Stimulated activated CD8-positive, alpha-beta memory T cell treated with anti-CD3 and anti-CD28 coated beads, Interleukin-12 subunit alpha, Interleukin-12 subunit beta, amount 100 ng/mL, for 24 hours (primary cell): ENCODE data around the gene KBTBD4.
"Not testable (repeated sequence)": the region's sequence is repeated elsewhere in the genome, so short reads cannot be mapped to it uniquely, and the experiment has no call there.

Experiments
- DNase-seq: peaks from one replicate; pipeline ENCODE4 v3.0.0-alpha.2; 2020; ENCODE audit errors: extremely low read depth

Gene KBTBD4

DNA sequence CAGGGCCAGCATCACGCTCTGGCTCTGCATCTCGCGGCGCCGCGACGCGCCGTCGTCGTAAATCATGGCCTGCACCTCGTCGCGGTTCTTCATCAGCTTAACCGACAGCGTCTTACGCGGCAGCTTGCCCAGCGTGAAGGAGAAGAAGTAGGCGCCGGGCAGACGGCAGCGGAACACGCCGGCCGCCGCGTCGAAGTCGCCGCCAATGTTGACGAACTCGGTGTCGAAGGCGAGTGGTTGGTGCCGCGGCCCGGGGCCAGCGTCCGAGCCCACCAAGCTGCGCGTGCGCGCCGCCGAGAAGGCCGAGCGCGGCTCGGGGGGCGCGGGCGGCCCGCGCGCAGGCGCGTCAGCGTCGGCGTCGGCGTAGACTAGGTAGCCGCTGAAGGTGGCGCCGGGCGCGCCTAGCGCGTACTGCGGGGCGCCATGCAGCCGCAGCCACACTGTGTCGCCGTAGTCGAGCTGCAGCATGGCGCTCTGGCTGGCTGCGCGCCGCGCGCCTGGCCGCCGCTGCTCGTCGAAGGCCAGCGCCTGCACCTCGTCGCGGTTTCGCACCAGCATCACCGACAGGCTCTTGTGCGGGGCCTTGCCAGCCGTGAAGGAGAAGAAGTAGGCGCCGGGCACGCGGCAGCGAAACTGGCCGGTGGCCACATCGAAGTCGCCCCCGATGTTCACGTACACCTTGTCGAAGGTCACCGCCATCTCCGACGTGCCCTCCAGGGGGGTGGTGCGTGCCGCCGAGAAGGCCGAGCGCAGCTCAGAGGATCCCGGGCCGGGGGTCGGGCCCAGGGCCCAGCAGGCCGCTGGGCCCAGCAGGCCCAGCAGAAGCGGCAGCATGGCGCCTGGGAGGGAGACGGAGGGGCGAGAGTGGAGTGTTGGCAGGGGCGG is 11.4 kb upstream of the KBTBD4 start:
- no peak for DNase-seq

GRCh38 chr11:47589584-47589976 is 10.8 kb upstream of the KBTBD4 start:
- no peak for DNase-seq

- DNase-seq: no peak
These were observed 10.3 kb upstream of the KBTBD4 start for GRCh38 chr11:47589118-47589517.

GRCh38 chr11:47587723-47588326 is 9.1 kb upstream of the KBTBD4 start:
- DNase-seq: no peak

GRCh38 chr11:47587039-47587716 is 8.4 kb upstream of the KBTBD4 start:
- no peak for DNase-seq

DNA sequence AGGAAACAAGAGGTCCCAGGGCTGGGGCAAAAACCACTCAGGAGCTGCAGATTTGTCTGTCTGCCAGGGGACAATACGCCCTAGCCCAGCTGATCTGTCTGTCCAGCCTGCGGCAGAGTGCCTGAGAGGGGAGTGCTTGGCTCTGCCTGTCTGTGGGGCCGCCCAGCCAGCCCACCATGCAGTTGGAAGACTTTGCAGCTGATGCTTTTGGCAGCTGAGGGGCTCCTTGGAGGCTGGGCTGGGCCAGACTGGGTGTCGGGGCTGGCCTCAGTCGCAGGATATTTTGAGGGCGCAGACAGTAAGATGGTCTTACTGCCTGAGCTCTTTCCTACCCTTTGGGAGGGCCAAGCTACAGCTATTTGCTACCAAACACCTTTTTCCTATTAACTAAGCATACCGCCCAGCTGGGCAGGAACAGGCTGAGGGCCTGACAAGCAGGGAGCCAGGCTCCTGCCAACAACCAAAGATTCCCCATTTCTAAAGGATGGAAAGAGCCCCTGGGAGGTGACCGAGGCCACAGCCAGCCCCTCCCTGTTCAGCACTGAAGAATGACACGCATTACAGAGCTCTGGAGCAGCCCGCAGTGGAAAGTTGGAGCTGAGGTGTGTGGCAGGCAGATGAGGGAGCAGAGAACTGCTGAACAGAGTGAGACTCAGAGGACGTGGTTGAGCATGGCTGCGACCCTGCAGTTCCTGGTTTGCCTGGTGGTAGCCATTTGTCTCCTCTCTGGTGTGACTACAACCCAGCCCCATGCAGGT is 7.5 kb upstream of the KBTBD4 start, which contains the start of gene FAM180B:
Gene FAM180B (plus strand): TSS at position 581 of the 758 bp plus-strand sequence. CDS start 91 bp downstream, at position 672.
- no peak for DNase-seq

DNA sequence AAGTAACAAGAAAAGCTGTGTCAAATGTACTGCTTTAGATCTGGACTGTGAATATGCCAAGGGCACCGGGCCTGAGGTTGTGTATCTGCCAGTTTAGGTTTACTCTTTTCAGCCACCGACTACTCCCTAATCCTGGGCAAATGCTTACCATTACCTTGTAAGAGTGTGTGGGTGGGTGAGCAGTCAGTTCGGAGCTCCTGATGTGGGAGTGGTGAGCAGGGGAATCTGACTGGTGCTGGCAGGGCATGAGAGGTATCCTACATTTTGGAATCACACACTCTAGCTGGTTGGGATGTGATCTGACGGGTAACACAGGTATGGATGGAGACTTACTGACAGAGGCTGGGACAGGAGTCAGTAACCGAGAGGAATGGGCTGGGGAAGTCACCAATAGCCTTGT is 5.1 kb upstream of the KBTBD4 start:
- DNase-seq: no peak

- no peak for DNase-seq
These were observed 1.2 kb downstream of the KBTBD4 start for GRCh38 chr11:47577460-47578041.

GRCh38 chr11:47573321-47573720 is 5.4 kb downstream of the KBTBD4 start:
- no peak for DNase-seq

GRCh38 chr11:47572715-47573255 is 6.0 kb downstream of the KBTBD4 start:
- no peak for DNase-seq

GRCh38 chr11:47571895-47572294 is 6.9 kb downstream of the KBTBD4 start:
- DNase-seq: no peak

- no peak for DNase-seq
These were observed 7.4 kb downstream of the KBTBD4 start for GRCh38 chr11:47571357-47571729.

DNA sequence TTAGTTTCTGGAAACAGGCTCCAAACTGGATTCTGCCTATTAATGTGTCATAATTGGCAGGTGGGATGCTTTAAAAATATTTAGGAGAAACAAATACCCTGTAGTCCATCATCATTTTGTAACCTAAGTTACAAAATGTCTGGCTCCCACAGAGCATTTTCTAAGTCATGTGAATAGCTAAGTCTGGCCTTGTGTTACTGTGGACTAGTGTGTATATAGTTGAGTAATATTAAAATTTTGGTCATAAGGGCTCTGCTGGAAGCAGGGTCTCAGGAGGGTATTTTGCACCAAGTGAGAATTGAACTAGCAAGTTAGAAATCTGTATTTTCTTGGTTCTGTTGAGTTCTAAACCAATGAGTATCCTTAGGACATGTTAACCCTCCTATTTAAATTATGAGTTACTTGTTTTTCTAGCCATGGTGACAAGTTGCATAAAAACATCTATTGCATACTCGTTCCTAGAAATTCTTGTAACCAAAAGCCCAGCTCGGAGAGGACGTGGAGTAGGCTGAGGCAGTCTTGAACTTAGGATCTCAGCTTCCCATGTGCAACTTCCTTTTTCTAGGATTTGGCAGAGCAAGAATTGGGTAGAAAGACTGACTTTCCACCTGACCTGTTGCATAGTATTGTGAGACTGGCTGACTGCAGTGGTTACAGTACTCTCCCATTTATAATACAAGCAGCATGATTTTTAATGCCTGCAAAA is 8.0 kb downstream of the KBTBD4 start:
- DNase-seq: no peak

DNA sequence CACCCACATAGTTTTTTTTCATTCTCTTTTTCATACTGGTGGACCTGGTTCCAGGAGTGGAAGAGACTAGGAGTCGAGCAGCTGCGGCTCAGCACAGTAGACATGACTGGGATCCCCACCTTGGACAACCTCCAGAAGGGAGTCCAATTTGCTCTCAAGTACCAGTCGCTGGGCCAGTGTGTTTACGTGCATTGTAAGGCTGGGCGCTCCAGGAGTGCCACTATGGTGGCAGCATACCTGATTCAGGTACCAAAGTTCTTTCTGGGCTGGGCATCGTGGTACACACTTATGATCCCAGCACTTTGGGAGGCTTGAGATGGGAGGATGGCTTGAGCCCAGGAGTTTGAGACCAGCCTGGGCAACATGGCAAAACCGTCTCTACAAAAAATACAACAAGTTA is 9.1 kb downstream of the KBTBD4 start:
- no peak for DNase-seq

- no peak for DNase-seq
These were observed 12.5 kb downstream of the KBTBD4 start for GRCh38 chr11:47566149-47566698.

GRCh38 chr11:47565340-47566148 is 13.2 kb downstream of the KBTBD4 start, which contains the start of gene PTPMT1:
Gene PTPMT1, plus strand, starts transcription at chr11:47565599. Its CDS starts 24 bp downstream, at chr11:47565623.
- peak; percentile 45 for DNase-seq

DNA sequence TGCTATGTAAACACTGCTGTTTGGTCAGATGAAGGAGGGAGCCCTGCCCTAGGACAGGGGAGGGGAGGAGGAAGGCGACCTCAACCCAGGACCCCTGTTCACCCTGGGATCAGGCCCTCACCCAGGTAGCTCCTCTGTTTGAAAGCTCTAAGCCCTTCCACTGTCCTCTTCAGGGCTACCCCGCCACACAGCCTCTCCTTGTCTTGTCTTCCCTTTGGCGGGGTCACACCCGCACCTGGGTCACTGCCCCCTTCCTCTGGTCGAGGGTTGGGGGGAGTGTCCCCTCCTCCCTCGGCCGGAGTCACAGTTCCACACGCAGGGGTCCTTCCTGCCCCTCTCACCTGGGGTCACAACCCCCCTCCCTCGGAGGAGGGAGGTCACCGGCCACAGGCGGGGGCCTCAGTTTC is 13.8 kb downstream of the KBTBD4 start:
- no peak for DNase-seq

- not testable (repeated sequence) for DNase-seq
These were observed 14.4 kb downstream of the KBTBD4 start for GRCh38 chr11:47564366-47564765.

DNA sequence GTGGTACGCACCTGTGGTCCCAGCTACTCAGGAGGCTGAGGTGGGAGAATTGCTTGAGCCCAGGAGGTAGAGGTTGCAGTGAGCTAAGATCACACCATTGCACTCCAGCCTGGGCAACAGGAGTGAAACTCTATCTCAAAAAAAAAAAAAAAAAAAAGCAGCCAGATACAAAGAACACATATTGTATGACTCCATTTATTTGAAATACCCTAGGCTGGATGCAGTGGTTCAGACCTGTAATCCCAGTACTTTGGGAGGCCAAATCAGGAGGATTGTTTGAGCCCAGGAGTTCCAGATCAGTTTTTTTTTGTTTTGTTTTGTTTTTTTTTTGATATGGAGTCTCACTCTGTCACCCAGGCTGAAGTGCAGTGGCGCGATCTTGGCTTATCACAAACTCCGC is 16.4 kb downstream of the KBTBD4 start:
- not testable (repeated sequence) for DNase-seq
